IPS DF 19.7 (cell line): ENCODE data around the gene MYF5.
"Not testable (repeated sequence)": the region's sequence is repeated elsewhere in the genome, so short reads cannot be mapped to it uniquely, and the experiment has no call there.

Experiments
- DNase-seq: peaks from one replicate; pipeline ENCODE4 v3.0.0-alpha.2; 2013; ENCODE audit warnings: low read depth, low spot score

Gene MYF5

GRCh38 chr12:80716696-80717469 lies at the start of gene MYF5:
MYF5 (plus strand) TSS chr12:80716912; CDS start chr12:80717064, 152 bp downstream.
- no peak for DNase-seq

GRCh38 chr12:80670214-80670613 lies 46.5 kb upstream of the MYF5 start:
- DNase-seq, result no peak

GRCh38 chr12:80676042-80676636 lies 40.6 kb upstream of the MYF5 start:
- not testable (repeated sequence) for DNase-seq

- DNase-seq, result no peak
These were observed 39.9 kb upstream of the MYF5 start for GRCh38 chr12:80676856-80677255.

- no peak for DNase-seq
These were observed 38.7 kb upstream of the MYF5 start for GRCh38 chr12:80677994-80678393.

- no peak for DNase-seq
These were observed 37.2 kb upstream of the MYF5 start for GRCh38 chr12:80679346-80680131.

- DNase-seq, result no peak
These were observed 35.4 kb upstream of the MYF5 start for GRCh38 chr12:80681287-80681686.

- no peak for DNase-seq
These were observed 34.9 kb upstream of the MYF5 start for GRCh38 chr12:80681786-80682185.

GRCh38 chr12:80684077-80684495 lies 32.6 kb upstream of the MYF5 start:
- peak; percentile 86 for DNase-seq

- DNase-seq, result no peak
These were observed 26.6 kb upstream of the MYF5 start for GRCh38 chr12:80690090-80690489.

GRCh38 chr12:80690513-80690912 lies 26.2 kb upstream of the MYF5 start:
- DNase-seq, result no peak

GRCh38 chr12:80692114-80692513 lies 24.6 kb upstream of the MYF5 start:
- DNase-seq, result no peak

- no peak for DNase-seq
These were observed 19.3 kb upstream of the MYF5 start for GRCh38 chr12:80697270-80697887.

GRCh38 chr12:80698256-80698655 lies 18.5 kb upstream of the MYF5 start:
- no peak for DNase-seq

GRCh38 chr12:80698847-80699542 lies 17.7 kb upstream of the MYF5 start:
- DNase-seq, result no peak

- DNase-seq, result no peak
These were observed 16.4 kb upstream of the MYF5 start for GRCh38 chr12:80700327-80700726.

GRCh38 chr12:80701388-80701787 lies 15.3 kb upstream of the MYF5 start:
- no peak for DNase-seq

GRCh38 chr12:80702889-80703805 lies 13.6 kb upstream of the MYF5 start:
- DNase-seq, result no peak

GRCh38 chr12:80704420-80704819 lies 12.3 kb upstream of the MYF5 start:
- DNase-seq, result no peak

- no peak for DNase-seq
These were observed 9.4 kb upstream of the MYF5 start, which contains the start of gene MYF6 for GRCh38 chr12:80707126-80707829. MYF6 (plus strand) TSS chr12:80707634; CDS start chr12:80707720, 86 bp downstream.
